BJ (cell line): ENCODE results near the gene BTBD16. TPM values are rescaled to one million over a fixed set of nuclear protein-coding genes. Genes with fewer than 3 reads are reported as not detected.

Source experiments
- CTCF ChIA-PET: fragments of 350-600 bp; formaldehyde crosslinking; extraction: SDS; loops from one replicate; lab custom pipeline; 2021; ENCODE audit warnings: antibody characterized with exemption, inconsistent platforms; lab: Yijun Ruan, JAX
- POLR2A ChIA-PET: fragments of 300-600 bp; sonication (Branson Sonifier 250); formaldehyde crosslinking; extraction: SDS; loops from one replicate; lab custom pipeline; 2021; ENCODE audit warnings: antibody characterized with exemption; lab: Charles Lee
- DNase-seq: peaks from one replicate; pipeline ENCODE4 v3.0.0-alpha.2; 2011; ENCODE audit warnings: low read depth
- H3K27me3 ChIP-seq: 2 replicates; pipeline ENCODE4 v1.6.0; 2011; ENCODE audit warnings: low read length; ENCODE audit not compliant: control insufficient read depth, insufficient read depth
- H3K36me3 ChIP-seq: 2 replicates; pipeline ENCODE4 v1.5.1; 2011; ENCODE audit warnings: low read length; ENCODE audit not compliant: control insufficient read depth, insufficient read depth
- H3K4me3 ChIP-seq: 2 replicates; pipeline ENCODE4 v1.5.1; 2011; ENCODE audit warnings: low read depth, mild to moderate bottlenecking, control low read depth, low read length
- CTCF ChIP-seq: IDR thresholded peaks from 2 replicates; pipeline ENCODE4 v1.5.1; 2011; ENCODE audit warnings: low read depth, mild to moderate bottlenecking, control low read depth, inconsistent platforms, low read length, moderate library complexity; ENCODE audit not compliant: insufficient read depth
- polyA plus RNA-seq: library from polyadenylated mRNA; depleted of rRNA; stranded (reverse); fragments of >200 nt; gene quantifications from 2 replicates; pipeline ENCODE4 v1.2.3, GENCODE V29; 2011

Gene BTBD16
- polyA plus RNA-seq, 1 experiment: not detected

GRCh38 chr10:122227754-122228153 lies 43.3 kb upstream of the BTBD16 start:
- ChIA-PET CTCF (no interaction called here), POLR2A (no interaction called here)
- Histone ChIP-seq H3K27me3 (no peaks in the 10 kb centered on the region), H3K36me3 (peaks cover 9% of the 10 kb centered on the region), H3K4me3 (no peak overlapping the region)
- DNase-seq: no peak
- TF ChIP-seq CTCF: no peak

- no peak for DNase-seq
- CTCF ChIA-PET: interaction anchor here (1.5 kb wide), 1 partner anchor 9 kb away, joined by 3 read pairs; no protein-coding TSS in a partner anchor
- Histone ChIP-seq H3K36me3 (peaks cover 10% of the 10 kb centered on the region), H3K4me3 (no peak overlapping the region), H3K27me3 (no peaks in the 10 kb centered on the region)
- TF ChIP-seq CTCF: no peak
- POLR2A ChIA-PET: no interaction called here
Observed at GRCh38 chr10:122229666-122230065, 41.4 kb upstream of the BTBD16 start.

- Histone ChIP-seq H3K36me3 (peaks cover 8% of the 10 kb centered on the region), H3K27me3 (no peaks in the 10 kb centered on the region), H3K4me3 (no peak overlapping the region)
- no peak for DNase-seq
- CTCF ChIA-PET: interaction anchor here (1.5 kb wide), 1 partner anchor 10 kb away, joined by 3 read pairs; no protein-coding TSS in a partner anchor
- TF ChIP-seq CTCF: no peak
- POLR2A ChIA-PET: no interaction called here
Observed at GRCh38 chr10:122230222-122230621, 40.9 kb upstream of the BTBD16 start.

- CTCF ChIA-PET: interaction anchor here (1.1 kb wide), 1 partner anchor 91 kb away, joined by 3 read pairs; no protein-coding TSS in a partner anchor
- POLR2A ChIA-PET: no interaction called here
Observed at GRCh38 chr10:122232769-122233168, 38.3 kb upstream of the BTBD16 start.

GRCh38 chr10:122233857-122234348 lies 37.2 kb upstream of the BTBD16 start:
- ChIA-PET POLR2A (no interaction called here), CTCF (no interaction called here)
- no peak for DNase-seq
- TF ChIP-seq CTCF: no peak
- H3K4me3 ChIP-seq: no peak overlapping the region
- H3K27me3 ChIP-seq: no peaks in the 10 kb centered on the region
- peaks cover 5% of the 10 kb centered on the region for H3K36me3 ChIP-seq

More at GRCh38 chr10:122232769-122233168, 38.3 kb upstream of the BTBD16 start:
- peaks cover 7% of the 10 kb centered on the region for H3K36me3 ChIP-seq
- no peak for DNase-seq
- no peaks in the 10 kb centered on the region for H3K27me3 ChIP-seq
- H3K4me3 ChIP-seq: no peak overlapping the region
- TF ChIP-seq CTCF: no peak
